Measurements from ENCODE around the gene TTC16. TPM values are rescaled to one million over a fixed set of nuclear protein-coding genes. Genes with fewer than 3 reads are reported as not detected.
"Not testable (repeated sequence)": the region's sequence is repeated elsewhere in the genome, so short reads cannot be mapped to it uniquely, and the experiment has no call there.

Gene TTC16
- total RNA-seq, 4 donors from 2014 or later = not detected

- WGBS, 2 donors (ENCODE audit: low coverage in 1 of 2) = 40% methylated on average over 5 of the region's 86 CpGs; no CpG with 5 or more reads in 1 of the 2 donors
- no peak for TF ChIP-seq POLR2A (IDR thresholded peaks at IDR 0.05)
- no peak for TF ChIP-seq EP300 (IDR thresholded peaks at IDR 0.05)
- no peak for TF ChIP-seq CTCF (IDR thresholded peaks at IDR 0.05)
- TF ChIP-seq POLR2AphosphoS5 (IDR thresholded peaks at IDR 0.05) = no peak
- peaks cover 0 to 21% of the 10 kb centered on the region in 2 donors for H3K36me3 ChIP-seq
- ATAC-seq = no peak
- peak overlapping the region in 2 of 4 donors; percentile 35 to 47 for H3K27ac ChIP-seq
- H3K4me3 ChIP-seq = peak overlapping the region in 1 of 2 donors; percentile 24
- H3K27me3 ChIP-seq = peaks cover 78% of the 10 kb centered on the region
- peaks cover 0 to 22% (median 12%) of the 10 kb centered on the region in 3 donors for H3K4me1 ChIP-seq
- no peaks in the 10 kb centered on the region for H3K9me3 ChIP-seq
Measured at GRCh38 chr9:127754099-127755060, 38.5 kb downstream of the TTC16 start.

- Histone ChIP-seq H3K4me3 (peak overlapping the region in 1 of 2 donors; percentile 24), H3K4me1 (peaks cover 0 to 22% (median 12%) of the 10 kb centered on the region in 3 donors), H3K27ac (peak overlapping the region in 2 of 4 donors; percentile 35 to 47), H3K27me3 (peaks cover 77% of the 10 kb centered on the region), H3K36me3 (peaks cover 0 to 12% of the 10 kb centered on the region in 2 donors), H3K9me3 (no peaks in the 10 kb centered on the region)
- peak; percentile 14 for ATAC-seq
- no peak for TF ChIP-seq CTCF (IDR thresholded peaks at IDR 0.05)
- no peak for TF ChIP-seq EP300 (IDR thresholded peaks at IDR 0.05)
- no peak for TF ChIP-seq POLR2A (IDR thresholded peaks at IDR 0.05)
- TF ChIP-seq POLR2AphosphoS5 (IDR thresholded peaks at IDR 0.05) = no peak
- WGBS, 2 donors (ENCODE audit: low coverage in 1 of 2) = 7% methylated on average over 3 of the region's 61 CpGs; no CpG with 5 or more reads in 1 of the 2 donors
Measured at GRCh38 chr9:127755061-127756060, 39.5 kb downstream of the TTC16 start.

- H3K9me3 ChIP-seq = no peaks in the 10 kb centered on the region
- peaks cover 80% of the 10 kb centered on the region for H3K27me3 ChIP-seq
- 82% methylated on average over 2 of the region's 3 CpGs; no CpG with 5 or more reads in 1 of the 2 donors for WGBS, 2 donors (ENCODE audit: low coverage in 1 of 2)
- H3K36me3 ChIP-seq = peaks cover 0 to 3% of the 10 kb centered on the region in 2 donors
- no peak for ATAC-seq
- H3K27ac ChIP-seq = no peak overlapping the region
- no peak for TF ChIP-seq EP300 (IDR thresholded peaks at IDR 0.05)
- no peak for TF ChIP-seq POLR2AphosphoS5 (IDR thresholded peaks at IDR 0.05)
- TF ChIP-seq CTCF (IDR thresholded peaks at IDR 0.05) = no peak
- no peak for TF ChIP-seq POLR2A (IDR thresholded peaks at IDR 0.05)
- peaks cover 0 to 23% (median 12%) of the 10 kb centered on the region in 3 donors for H3K4me1 ChIP-seq
- no peak overlapping the region for H3K4me3 ChIP-seq
Measured at GRCh38 chr9:127756233-127756632, 40.4 kb downstream of the TTC16 start.

GRCh38 chr9:127756776-127757175, 40.9 kb downstream of the TTC16 start:
- Histone ChIP-seq H3K4me1 (peaks cover 0 to 29% (median 12%) of the 10 kb centered on the region in 3 donors), H3K27me3 (peaks cover 79% of the 10 kb centered on the region)
- H3K27ac ChIP-seq, H3K4me3 ChIP-seq, H3K36me3 ChIP-seq, H3K9me3 ChIP-seq, ATAC-seq: not testable (repeated sequence)
- 87 to 89% methylated on average over 10 to 11 of the region's 11 CpGs for WGBS, 2 donors (ENCODE audit: low coverage in 1 of 2)

- Histone ChIP-seq H3K4me3 (no peak overlapping the region), H3K27me3 (peaks cover 76% of the 10 kb centered on the region)
Measured at GRCh38 chr9:127758843-127759242, 43.0 kb downstream of the TTC16 start.

More at GRCh38 chr9:127758843-127759242, 43.0 kb downstream of the TTC16 start:
- peaks cover 0 to 41% (median 11%) of the 10 kb centered on the region in 3 donors for H3K4me1 ChIP-seq
- no peak for ATAC-seq
- no peak for TF ChIP-seq EP300 (IDR thresholded peaks at IDR 0.05)
- TF ChIP-seq POLR2AphosphoS5 (IDR thresholded peaks at IDR 0.05) = no peak
- TF ChIP-seq CTCF (IDR thresholded peaks at IDR 0.05) = no peak
- no peak for TF ChIP-seq POLR2A (IDR thresholded peaks at IDR 0.05)
- no peak overlapping the region for H3K27ac ChIP-seq
- 89% methylated on average over 3 of the region's 5 CpGs; no CpG with 5 or more reads in 1 of the 2 donors for WGBS, 2 donors (ENCODE audit: low coverage in 1 of 2)
- H3K9me3 ChIP-seq = no peaks in the 10 kb centered on the region
- H3K36me3 ChIP-seq = peaks cover 0 to 3% of the 10 kb centered on the region in 2 donors

Data from gastroesophageal sphincter (tissue), 4 donors.